T-helper 9 cell (primary cell): Measurements from ENCODE around the gene NDNF.

Source experiments
- DNase-seq: peaks from one replicate; pipeline ENCODE4 v3.0.0-alpha.2; 2020

The NDNF gene

GRCh38 chr4:121070696-121071639, 1.4 kb downstream of the NDNF start:
- DNase-seq: no peak

- no peak for DNase-seq
Observed at GRCh38 chr4:121070274-121070673, 2.1 kb downstream of the NDNF start.

GRCh38 chr4:121069430-121069829, 2.9 kb downstream of the NDNF start:
- DNase-seq: no peak

GRCh38 chr4:121064482-121064881, 7.9 kb downstream of the NDNF start:
- DNase-seq: no peak

- DNase-seq: no peak
Observed at GRCh38 chr4:121062521-121062920, 9.8 kb downstream of the NDNF start.

- DNase-seq: no peak
Observed at GRCh38 chr4:121061861-121062260, 10.5 kb downstream of the NDNF start.

GRCh38 chr4:121061215-121061614, 11.1 kb downstream of the NDNF start:
- DNase-seq: no peak

GRCh38 chr4:121057466-121057922, 14.8 kb downstream of the NDNF start:
- no peak for DNase-seq

GRCh38 chr4:121056066-121056465, 16.3 kb downstream of the NDNF start:
- DNase-seq: no peak

GRCh38 chr4:121054373-121054772, 18.0 kb downstream of the NDNF start:
- no peak for DNase-seq

GRCh38 chr4:121053601-121054143, 18.7 kb downstream of the NDNF start:
- no peak for DNase-seq

GRCh38 chr4:121050300-121050699, 22.0 kb downstream of the NDNF start:
- DNase-seq: no peak

- DNase-seq: no peak
Observed at GRCh38 chr4:121049072-121049599, 23.2 kb downstream of the NDNF start.

- DNase-seq: no peak
Observed at GRCh38 chr4:121048165-121048564, 24.2 kb downstream of the NDNF start.

- DNase-seq: no peak
Observed at GRCh38 chr4:121041307-121042090, 30.8 kb downstream of the NDNF start.

- no peak for DNase-seq
Observed at GRCh38 chr4:121034017-121034416, 38.3 kb downstream of the NDNF start.

GRCh38 chr4:121030711-121031110, 41.6 kb downstream of the NDNF start:
- no peak for DNase-seq

GRCh38 chr4:121030131-121030530, 42.2 kb downstream of the NDNF start:
- no peak for DNase-seq

GRCh38 chr4:121026034-121026433, 46.3 kb downstream of the NDNF start:
- no peak for DNase-seq

GRCh38 chr4:121025540-121025939, 46.8 kb downstream of the NDNF start:
- DNase-seq: no peak

GRCh38 chr4:121018543-121018942, 53.8 kb downstream of the NDNF start:
- DNase-seq: no peak

GRCh38 chr4:121016611-121017010, 55.7 kb downstream of the NDNF start:
- DNase-seq: no peak

GRCh38 chr4:121015421-121015820, 56.9 kb downstream of the NDNF start:
- DNase-seq: no peak
